Body of pancreas (tissue), 4 donors: ENCODE results near the gene TACC3.

Experiments
- CTCF ChIP-seq, 7 experiments: fragments of 450-650 bp in 4 of 7; fragments of 200-600 bp in 3 of 7; sonication (generic) in 3 of 7; IDR thresholded peaks; one replicate each; pipeline ENCODE4 v1.5.1; 2016 to 2019; ENCODE audit warnings: antibody characterized with exemption in 7 of 7
- POLR2A ChIP-seq, 3 donors: fragments of 450-650 bp; IDR thresholded peaks; one replicate each; pipeline ENCODE4 v1.6.1; 2016; ENCODE audit warnings: antibody characterized with exemption in 3 of 3, mild to moderate bottlenecking in 2 of 3

- TF ChIP-seq CTCF (IDR thresholded peaks at IDR 0.05) (no peak), POLR2A (IDR thresholded peaks at IDR 0.05) (no peak)
Observed at GRCh38 chr4:1784789-1785591, 63.7 kb downstream of the TACC3 start.
